ENCODE data around the gene COBLL1.

- no peak for TF ChIP-seq ZNF701 (tag by site-specific recombination; IDR thresholded peaks at IDR 0.05)
- no peak for TF ChIP-seq CTCF (tag by site-specific recombination; IDR thresholded peaks at IDR 0.05)
- TF ChIP-seq ZNF76 (tag by site-specific recombination; IDR thresholded peaks at IDR 0.05; ENCODE audit: borderline replicate concordance, low read depth), result no peak
- no peak for TF ChIP-seq PATZ1 (tag by site-specific recombination; IDR thresholded peaks at IDR 0.05)
Measured at GRCh38 chr2:164831887-164832286, 9.7 kb downstream of the COBLL1 start.

Data from HEK293 (cell line).